Peyer's patch (tissue), 4 donors: ENCODE measurements around the gene PDLIM1. TPM values are rescaled to one million over a fixed set of nuclear protein-coding genes. Genes with fewer than 3 reads are reported as not detected.

Experiments
- DNase-seq, 3 donors: peaks; one replicate each; pipeline ENCODE4 v3.0.0-alpha.2; 2017 to 2019
- H3K27ac ChIP-seq, 4 donors: fragments of 200-600 bp; sonication (generic); one replicate each; pipeline ENCODE4 v1.5.1; 2016 to 2019
- H3K27me3 ChIP-seq, 2 donors: fragments of 200-600 bp; sonication (generic); one replicate each; pipeline ENCODE4 v1.5.1; 2019
- H3K36me3 ChIP-seq, 3 donors: fragments of 200-600 bp; sonication (generic); one replicate each; pipeline ENCODE4 v1.5.1; 2016 to 2019
- H3K4me1 ChIP-seq, 4 donors: fragments of 200-600 bp; sonication (generic); one replicate each; pipeline ENCODE4 v1.5.1; 2016 to 2019
- H3K4me3 ChIP-seq, 4 donors: fragments of 200-600 bp; sonication (generic); 1 replicate in 3 of 4; 2 replicates in 1 of 4; pipeline ENCODE4 v1.5.1; 2016 to 2019; ENCODE audit warnings: mild to moderate bottlenecking in 1 of 4
- H3K9me3 ChIP-seq, 4 donors: fragments of 200-600 bp; sonication (generic); one replicate each; pipeline ENCODE4 v1.5.1; 2016 to 2019; ENCODE audit warnings: mild to moderate bottlenecking in 1 of 4
- CTCF ChIP-seq, 6 experiments: fragments of 450-650 bp in 4 of 6; fragments of 200-600 bp in 2 of 6; sonication (generic) in 1 of 6; IDR thresholded peaks; one replicate each; pipeline ENCODE4 v1.5.1; 2017 to 2019; ENCODE audit warnings: antibody characterized with exemption in 6 of 6, mild to moderate bottlenecking in 3 of 6, moderate library complexity in 1 of 6
- POLR2A ChIP-seq, 2 donors: fragments of 450-650 bp; IDR thresholded peaks; one replicate each; pipeline ENCODE4 v1.5.1; 2017; ENCODE audit warnings: antibody characterized with exemption in 2 of 2, mild to moderate bottlenecking in 2 of 2, moderate library complexity in 2 of 2
- total RNA-seq, 4 donors: library from RNA; depleted of rRNA; stranded (reverse); fragments of >200 nt; gene quantifications; one replicate each; pipeline ENCODE4 v1.1.0, GENCODE V29; 2016

The PDLIM1 gene
- total RNA-seq, 4 donors from 2014 or later: 180 to 351 (median 240) TPM

DNA sequence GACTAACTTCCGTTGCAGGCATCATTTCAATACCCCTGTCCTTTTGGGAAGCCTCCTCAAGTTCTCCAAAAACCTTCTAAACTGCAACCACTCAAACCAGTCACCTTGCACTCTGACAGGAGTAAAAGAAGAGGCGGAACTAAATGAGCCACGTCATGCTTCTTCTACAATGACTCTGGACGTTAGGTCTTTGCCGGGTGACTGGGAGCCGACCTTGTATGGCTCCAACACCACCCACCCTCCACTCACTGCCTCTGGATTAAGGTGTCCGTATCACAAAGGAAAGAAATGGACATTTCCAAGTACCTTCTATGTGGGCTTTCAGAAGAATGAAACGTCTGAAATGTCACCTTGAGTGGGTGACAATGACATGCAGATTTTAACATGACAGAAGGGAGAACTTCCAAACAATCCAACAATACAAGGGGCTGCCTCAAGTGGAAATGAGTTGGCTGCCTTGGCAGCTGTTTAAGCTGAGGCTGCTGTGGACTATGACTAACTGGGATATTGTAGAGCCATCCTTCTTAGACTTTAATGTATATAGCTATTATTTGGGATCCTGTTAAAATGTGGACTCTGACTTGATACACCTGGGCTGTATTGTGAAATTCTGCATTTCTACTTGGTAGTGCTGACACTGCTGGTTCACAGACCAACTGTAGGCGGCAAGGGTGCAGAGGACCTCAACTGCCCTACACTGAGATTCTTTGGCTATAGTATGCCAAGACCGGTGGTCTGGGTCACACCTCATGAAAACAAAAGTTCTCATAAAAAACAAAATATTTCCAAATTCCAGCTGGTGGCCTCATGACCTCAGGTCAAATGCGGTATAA, 33.8 kb upstream of the PDLIM1 start:
- no peaks in the 10 kb centered on the region for H3K9me3 ChIP-seq
- peak in 1 of 3 donors; percentile 32 for DNase-seq
- H3K27me3 ChIP-seq: no peaks in the 10 kb centered on the region
- H3K4me3 ChIP-seq: no peak overlapping the region
- H3K27ac ChIP-seq: no peak overlapping the region
- H3K36me3 ChIP-seq: no peaks in the 10 kb centered on the region
- TF ChIP-seq CTCF (IDR thresholded peaks at IDR 0.05) (no peak), POLR2A (IDR thresholded peaks at IDR 0.05) (no peak)
- peaks cover 0 to 9% (median 0%) of the 10 kb centered on the region in 4 donors for H3K4me1 ChIP-seq

DNA sequence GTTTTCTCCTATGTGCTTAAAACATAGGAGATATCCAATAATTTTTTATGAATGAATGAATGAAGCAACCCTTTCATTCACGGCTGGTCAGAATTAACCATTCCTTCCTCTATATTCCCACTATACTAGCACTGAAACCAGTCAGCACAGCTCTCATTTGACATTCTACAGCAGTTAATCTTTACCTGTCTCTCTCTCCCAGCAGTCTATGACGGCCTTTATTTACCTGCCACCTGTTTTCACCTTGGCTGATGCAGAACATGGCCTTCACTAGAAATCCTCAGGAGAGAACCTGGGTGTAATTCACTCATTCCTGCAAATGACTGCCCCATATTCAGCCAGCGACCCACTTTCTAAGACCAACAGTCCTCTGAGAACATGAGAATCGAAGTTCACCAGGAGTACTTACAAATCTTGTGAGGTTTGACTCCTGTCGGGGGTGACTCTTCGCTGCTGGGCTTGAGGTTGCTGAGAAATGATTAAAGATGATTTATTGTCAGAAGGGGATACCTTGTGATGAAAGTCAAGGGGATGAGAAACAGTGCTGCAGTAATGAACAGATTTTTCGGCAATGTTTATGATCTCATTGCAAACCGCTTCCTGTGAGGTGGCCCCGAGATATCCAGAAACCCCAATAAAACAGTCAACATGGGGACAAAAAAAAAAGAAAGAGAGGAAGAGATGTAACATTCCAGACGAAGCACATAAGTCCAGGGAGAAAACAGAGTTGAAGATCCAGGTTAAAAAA, 30.9 kb upstream of the PDLIM1 start:
- Histone ChIP-seq H3K27ac (no peak overlapping the region), H3K4me1 (peaks cover 0 to 4% (median 0%) of the 10 kb centered on the region in 4 donors), H3K9me3 (no peaks in the 10 kb centered on the region), H3K27me3 (no peaks in the 10 kb centered on the region), H3K4me3 (no peak overlapping the region), H3K36me3 (no peaks in the 10 kb centered on the region)
- no peak for DNase-seq
- TF ChIP-seq POLR2A (IDR thresholded peaks at IDR 0.05) (no peak), CTCF (IDR thresholded peaks at IDR 0.05) (no peak)

GRCh38 chr10:95319239-95319638, 28.4 kb upstream of the PDLIM1 start:
- H3K4me3 ChIP-seq: no peak overlapping the region
- H3K36me3 ChIP-seq: no peaks in the 10 kb centered on the region
- H3K27me3 ChIP-seq: no peaks in the 10 kb centered on the region
- H3K27ac ChIP-seq: no peak overlapping the region
- no peaks in the 10 kb centered on the region for H3K4me1 ChIP-seq
- TF ChIP-seq POLR2A (IDR thresholded peaks at IDR 0.05) (no peak), CTCF (IDR thresholded peaks at IDR 0.05) (no peak)
- no peaks in the 10 kb centered on the region for H3K9me3 ChIP-seq
- peak in 1 of 3 donors; percentile 19 for DNase-seq

GRCh38 chr10:95315509-95315908, 24.7 kb upstream of the PDLIM1 start:
- Histone ChIP-seq H3K36me3 (no peaks in the 10 kb centered on the region), H3K9me3 (no peaks in the 10 kb centered on the region), H3K4me3 (no peak overlapping the region), H3K4me1 (peaks cover 0 to 12% (median 0%) of the 10 kb centered on the region in 4 donors), H3K27ac (no peak overlapping the region), H3K27me3 (no peaks in the 10 kb centered on the region)
- TF ChIP-seq POLR2A (IDR thresholded peaks at IDR 0.05) (no peak), CTCF (IDR thresholded peaks at IDR 0.05) (no peak)
- DNase-seq: peak in 1 of 3 donors; percentile 9

DNA sequence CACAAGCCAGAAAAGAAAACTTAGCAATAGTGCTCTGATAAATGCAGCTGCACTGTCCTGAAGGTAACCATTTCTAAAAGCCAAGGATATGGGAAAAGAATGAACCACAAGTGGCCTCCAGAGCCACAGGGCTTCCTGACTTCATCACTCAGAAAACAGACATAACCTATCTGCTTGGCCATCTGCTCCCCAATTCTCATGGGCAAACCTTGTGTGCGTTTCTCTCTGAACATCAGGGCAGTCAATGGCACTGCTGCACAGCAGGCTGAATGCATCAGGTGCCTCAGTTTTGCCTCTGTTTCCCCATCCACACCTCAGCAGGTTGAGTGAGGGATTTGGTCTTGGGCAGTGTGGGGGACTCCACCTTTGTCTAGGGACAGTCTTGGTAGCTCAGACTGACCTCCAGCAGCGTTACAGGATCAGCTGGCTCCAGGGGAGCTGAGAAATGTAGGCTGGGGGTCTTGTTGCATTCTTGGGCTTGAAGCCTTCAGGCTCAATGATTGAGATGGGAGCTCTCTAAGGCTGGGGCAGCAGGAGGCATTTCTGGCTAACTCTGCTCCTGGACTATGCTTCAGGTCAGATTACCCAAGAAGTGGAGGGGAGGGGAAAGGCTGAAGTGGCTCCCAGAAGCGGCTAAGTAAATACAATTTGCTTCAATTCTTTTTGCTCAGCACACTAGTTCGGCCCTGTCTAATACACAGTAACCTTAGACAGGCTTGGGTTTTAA, 23.6 kb upstream of the PDLIM1 start:
- H3K4me1 ChIP-seq: peaks cover 0 to 19% (median 0%) of the 10 kb centered on the region in 4 donors
- H3K36me3 ChIP-seq: no peaks in the 10 kb centered on the region
- H3K9me3 ChIP-seq: no peaks in the 10 kb centered on the region
- H3K27me3 ChIP-seq: no peaks in the 10 kb centered on the region
- H3K4me3 ChIP-seq: no peak overlapping the region
- peak in 1 of 3 donors; percentile 23 for DNase-seq
- TF ChIP-seq CTCF (IDR thresholded peaks at IDR 0.05): no peak
- no peak for TF ChIP-seq POLR2A (IDR thresholded peaks at IDR 0.05)
- no peak overlapping the region for H3K27ac ChIP-seq
